Measurements from ENCODE around the gene CH25H. TPM values are rescaled to one million over a fixed set of nuclear protein-coding genes. Genes with fewer than 3 reads are reported as not detected.

CH25H gene
- total RNA-seq, 1 experiment from 2014 or later = 0.55 TPM

DNA sequence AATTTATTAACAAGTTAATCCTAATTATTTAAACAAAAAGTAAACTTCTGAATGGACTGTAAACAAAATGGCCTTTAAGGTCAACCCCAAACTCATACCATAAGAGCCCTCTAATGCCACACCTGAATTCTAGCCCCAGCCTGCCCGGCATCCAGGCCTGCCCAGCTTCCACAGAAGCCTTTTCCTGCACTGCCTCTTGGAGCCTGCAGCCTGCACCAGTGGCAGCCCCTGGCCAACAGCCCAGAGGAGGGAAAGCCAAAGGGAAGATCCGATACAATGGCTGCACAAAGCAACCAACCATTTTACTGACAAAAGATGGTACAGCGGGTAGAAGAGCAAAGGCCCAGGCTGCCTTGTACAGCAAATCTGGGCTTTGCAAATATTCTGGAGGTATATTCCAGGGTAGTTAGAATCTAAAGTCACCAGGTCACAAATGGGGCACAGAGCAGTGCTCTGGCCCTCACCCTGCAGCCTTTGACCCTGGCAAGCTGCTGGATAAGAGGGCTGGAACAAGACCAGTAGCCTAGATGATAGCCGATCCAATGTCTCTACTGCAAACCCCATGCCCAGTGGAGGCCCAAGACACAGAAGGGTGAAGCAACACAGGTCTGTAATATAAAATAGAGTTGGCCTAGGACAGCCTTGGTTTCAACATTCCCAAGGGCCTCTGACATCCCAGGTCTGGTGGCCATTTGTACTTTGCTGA is 12.5 kb upstream of the CH25H start:
- H3K4me3 ChIP-seq = no peak overlapping the region
- H3K4me1 ChIP-seq (replicated peaks) = peaks cover 5% of the 10 kb centered on the region
- no peaks in the 10 kb centered on the region for H3K36me3 ChIP-seq
- H3K27me3 ChIP-seq (replicated peaks) = no peaks in the 10 kb centered on the region
- H3K27ac ChIP-seq = no peak overlapping the region
- no peaks in the 10 kb centered on the region for H3K9me3 ChIP-seq (replicated peaks)
- DNase-seq (ENCODE audit: low read depth in 1 of 2, low spot score in 2 of 2) = no peak

DNA sequence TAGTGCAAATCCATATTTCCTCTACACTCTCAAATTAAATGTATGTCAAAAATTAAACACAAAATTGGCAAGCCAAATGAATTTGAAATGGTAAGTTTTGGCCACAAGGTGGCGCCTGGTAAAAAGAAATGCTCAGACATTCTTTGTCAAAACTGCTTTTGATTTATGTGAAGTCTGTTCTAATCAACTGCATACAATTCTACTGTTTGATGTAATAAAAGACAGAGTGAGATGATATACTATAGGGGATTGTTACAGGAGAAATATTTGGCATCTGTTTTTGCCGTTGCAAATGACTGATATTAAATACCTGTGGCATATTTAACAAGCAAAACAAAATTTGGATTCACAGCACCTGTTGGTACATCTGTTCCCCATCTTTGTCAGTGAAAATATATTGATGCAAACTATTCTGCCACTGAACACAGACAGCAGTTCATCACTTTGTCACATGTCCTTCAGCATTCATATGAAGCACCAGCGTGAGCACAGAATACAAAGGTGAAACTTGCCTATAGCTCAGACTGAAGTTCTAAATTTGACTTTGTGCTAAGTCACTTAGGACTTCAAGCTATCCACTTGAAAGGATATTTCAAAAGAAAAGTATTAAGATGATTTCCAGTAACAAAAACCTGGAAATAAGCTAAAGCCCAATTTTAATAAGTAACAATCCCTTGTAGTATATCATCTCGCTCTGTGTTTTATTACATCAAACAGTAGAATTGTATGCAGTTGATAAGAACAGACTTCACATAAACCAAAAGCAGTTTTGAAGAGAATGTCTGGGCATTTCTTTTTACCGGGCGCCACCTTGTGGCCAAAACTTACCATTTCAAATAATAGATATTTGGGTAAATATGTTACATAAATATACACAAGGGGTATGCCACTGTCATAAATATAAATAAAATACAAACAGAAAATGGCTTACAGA is 10.2 kb upstream of the CH25H start:
- peaks cover 5% of the 10 kb centered on the region for H3K4me1 ChIP-seq (replicated peaks)
- H3K9me3 ChIP-seq (replicated peaks) = no peaks in the 10 kb centered on the region
- H3K27ac ChIP-seq = no peak overlapping the region
- no peaks in the 10 kb centered on the region for H3K27me3 ChIP-seq (replicated peaks)
- no peak overlapping the region for H3K4me3 ChIP-seq
- DNase-seq (ENCODE audit: low read depth in 1 of 2, low spot score in 2 of 2) = peak in 1 of 2 experiments; percentile 65
- H3K36me3 ChIP-seq = no peaks in the 10 kb centered on the region

DNA sequence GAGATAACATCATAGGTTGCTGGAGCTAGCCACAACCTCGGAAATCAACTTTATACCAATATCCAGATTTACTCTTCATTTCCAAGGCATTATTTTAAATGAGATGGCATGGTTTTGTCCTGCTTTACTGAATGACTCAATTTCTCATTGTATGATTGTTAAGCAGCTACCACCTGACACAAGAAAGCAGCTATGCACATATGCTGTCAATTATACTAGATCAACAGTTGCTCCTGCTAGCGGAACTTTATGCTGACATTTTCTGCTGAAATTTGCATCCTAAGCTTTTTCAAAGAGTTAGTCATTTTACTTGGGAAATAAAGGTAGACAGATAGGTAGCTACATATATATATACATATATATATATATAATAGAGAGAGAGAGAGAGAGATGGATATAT is 8.9 kb upstream of the CH25H start:
- H3K4me1 ChIP-seq (replicated peaks) = peaks cover 5% of the 10 kb centered on the region
- H3K27me3 ChIP-seq (replicated peaks) = no peaks in the 10 kb centered on the region
- no peak overlapping the region for H3K4me3 ChIP-seq
- no peak overlapping the region for H3K27ac ChIP-seq
- no peak for DNase-seq (ENCODE audit: low read depth in 1 of 2, low spot score in 2 of 2)
- H3K9me3 ChIP-seq (replicated peaks) = no peaks in the 10 kb centered on the region
- H3K36me3 ChIP-seq = no peaks in the 10 kb centered on the region

DNA sequence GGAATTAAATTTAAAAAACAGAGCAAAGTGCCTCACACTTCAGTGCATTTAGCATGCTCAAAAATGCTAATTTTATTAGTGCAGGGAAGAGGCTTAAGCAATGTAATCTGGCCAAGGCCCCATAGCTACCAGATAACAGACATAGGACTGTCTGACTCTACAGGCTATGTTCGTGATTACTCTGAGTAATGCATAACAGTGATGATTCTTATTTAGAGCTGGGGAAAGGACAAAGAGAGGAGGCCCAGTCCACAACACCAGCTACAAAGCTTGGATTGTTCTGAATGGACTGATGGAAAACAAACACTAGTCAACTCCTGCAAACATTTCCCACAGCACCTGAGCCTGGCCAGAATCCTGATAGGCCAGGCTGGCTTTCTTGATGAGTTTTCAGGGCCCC is 8.4 kb upstream of the CH25H start:
- no peaks in the 10 kb centered on the region for H3K9me3 ChIP-seq (replicated peaks)
- peaks cover 5% of the 10 kb centered on the region for H3K4me1 ChIP-seq (replicated peaks)
- no peaks in the 10 kb centered on the region for H3K27me3 ChIP-seq (replicated peaks)
- H3K36me3 ChIP-seq = no peaks in the 10 kb centered on the region
- H3K4me3 ChIP-seq = no peak overlapping the region
- no peak overlapping the region for H3K27ac ChIP-seq
- DNase-seq (ENCODE audit: low read depth in 1 of 2, low spot score in 2 of 2) = no peak

DNA sequence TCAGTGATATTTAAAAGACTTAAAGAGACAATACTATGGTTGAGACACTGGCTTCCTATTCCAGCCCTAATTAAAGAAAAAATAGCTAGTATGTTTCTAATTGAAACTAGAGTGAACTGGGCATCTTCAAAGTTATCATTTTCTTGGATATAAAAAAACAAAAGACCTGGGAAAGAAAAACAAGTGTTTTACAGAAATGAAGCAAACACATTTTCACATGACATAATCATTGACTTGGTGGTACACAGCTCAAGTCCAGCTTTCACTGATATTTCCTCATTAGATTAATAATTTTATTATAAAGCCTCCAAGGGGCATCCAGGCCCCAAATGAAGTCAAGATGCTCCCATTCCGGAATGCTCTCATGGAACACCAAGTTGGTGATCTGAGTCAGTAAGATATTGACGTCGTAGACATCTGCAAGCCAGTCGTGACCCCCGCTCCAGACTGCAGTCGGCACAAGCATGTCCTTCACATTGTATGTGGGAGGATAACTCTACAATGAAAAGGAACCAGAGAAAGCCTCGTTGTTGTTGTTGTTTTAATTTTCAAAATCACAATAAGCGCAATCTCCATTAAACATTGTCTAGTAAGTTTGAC is 7.5 kb upstream of the CH25H start:
- Histone ChIP-seq H3K27me3 (replicated peaks) (no peaks in the 10 kb centered on the region), H3K4me1 (replicated peaks) (peaks cover 5% of the 10 kb centered on the region), H3K9me3 (replicated peaks) (no peaks in the 10 kb centered on the region), H3K36me3 (no peaks in the 10 kb centered on the region), H3K27ac (no peak overlapping the region), H3K4me3 (no peak overlapping the region)
- DNase-seq (ENCODE audit: low read depth in 1 of 2, low spot score in 2 of 2) = no peak

DNA sequence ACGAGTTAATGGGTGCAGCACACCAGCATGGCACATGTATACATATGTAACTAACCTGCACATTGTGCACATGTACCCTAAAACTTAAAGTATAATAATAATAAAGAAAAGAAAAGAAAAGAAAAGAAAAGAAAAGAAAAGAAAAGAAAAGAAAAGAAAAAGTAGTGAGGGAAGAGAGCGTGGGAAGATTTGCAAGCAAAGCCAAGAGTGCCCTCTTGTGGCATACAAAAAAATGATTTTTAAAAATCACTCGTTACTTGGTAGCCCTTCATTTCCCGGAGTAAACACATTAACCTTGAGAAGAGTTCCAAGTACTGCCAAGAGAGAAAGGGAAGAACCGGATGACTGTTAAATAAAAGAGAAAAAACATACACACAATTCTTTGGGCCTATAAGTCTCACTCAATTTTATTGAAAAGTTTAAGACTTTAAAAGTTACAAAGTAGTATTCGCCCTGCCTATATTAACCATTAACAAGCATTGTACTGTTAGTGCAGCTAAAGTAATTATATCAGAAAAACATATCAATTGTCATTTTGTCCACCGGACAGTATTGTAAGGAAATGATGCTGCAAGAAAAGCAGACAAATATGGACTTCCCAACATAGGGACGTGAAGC is 6.2 kb upstream of the CH25H start:
- DNase-seq (ENCODE audit: low read depth in 1 of 2, low spot score in 2 of 2) = peak in 1 of 2 experiments; percentile 37
- no peaks in the 10 kb centered on the region for H3K27me3 ChIP-seq (replicated peaks)
- no peak overlapping the region for H3K4me3 ChIP-seq
- peaks cover 5% of the 10 kb centered on the region for H3K4me1 ChIP-seq (replicated peaks)
- H3K9me3 ChIP-seq (replicated peaks) = no peaks in the 10 kb centered on the region
- H3K27ac ChIP-seq = no peak overlapping the region
- H3K36me3 ChIP-seq = no peaks in the 10 kb centered on the region

DNA sequence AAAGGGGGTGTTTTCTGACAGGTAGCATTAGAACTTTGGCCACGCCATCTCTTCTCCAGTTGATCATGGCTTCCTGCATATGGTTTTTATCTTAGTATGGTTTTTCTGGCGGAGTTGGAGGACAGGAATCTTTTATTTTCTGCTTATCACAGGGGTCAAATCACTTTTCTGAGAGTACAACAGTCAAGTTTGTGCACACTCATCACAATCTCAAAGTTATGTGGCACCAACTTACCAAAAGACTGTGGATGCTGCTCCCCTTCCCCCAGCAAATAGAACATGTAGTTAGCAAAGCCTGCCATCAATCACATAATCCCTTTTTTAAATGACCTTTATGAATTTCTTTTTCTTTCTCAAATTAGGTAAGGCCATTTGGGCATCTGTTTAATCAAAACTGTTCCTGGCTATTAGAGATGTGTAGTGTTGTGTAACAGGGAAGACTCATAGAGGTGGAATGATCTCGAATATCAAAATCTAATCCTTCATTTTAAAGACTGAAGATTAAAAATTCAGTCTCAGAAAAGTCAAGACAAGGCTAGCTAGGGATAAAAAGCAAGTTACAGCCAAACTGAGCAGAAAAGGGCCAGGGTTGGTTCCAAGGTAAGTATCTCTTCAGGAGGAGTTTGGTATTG is 3.8 kb upstream of the CH25H start:
- H3K36me3 ChIP-seq = no peaks in the 10 kb centered on the region
- peaks cover 18% of the 10 kb centered on the region for H3K4me1 ChIP-seq (replicated peaks)
- H3K4me3 ChIP-seq = no peak overlapping the region
- no peaks in the 10 kb centered on the region for H3K9me3 ChIP-seq (replicated peaks)
- DNase-seq (ENCODE audit: low read depth in 1 of 2, low spot score in 2 of 2) = no peak
- no peak overlapping the region for H3K27ac ChIP-seq
- no peaks in the 10 kb centered on the region for H3K27me3 ChIP-seq (replicated peaks)

DNA sequence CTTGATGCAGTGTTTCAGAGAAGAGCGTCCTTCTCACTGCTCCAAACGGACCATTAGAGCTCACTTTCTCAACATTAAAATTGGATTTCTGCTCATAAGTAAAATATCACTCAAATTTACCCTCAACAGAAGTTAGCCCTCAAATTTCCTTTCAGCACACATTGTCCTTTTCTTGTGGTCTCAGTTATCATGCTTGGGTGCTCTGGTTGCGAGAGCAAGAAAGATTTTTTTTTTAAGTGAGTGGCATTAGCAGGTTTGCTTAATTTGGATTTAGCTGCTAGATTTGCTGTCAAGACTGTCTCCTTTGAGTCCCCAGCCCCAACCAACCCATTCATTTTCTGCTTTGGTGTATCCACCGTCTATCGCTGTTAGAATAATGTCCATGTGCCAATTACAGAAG is 2.6 kb upstream of the CH25H start:
- Histone ChIP-seq H3K27me3 (replicated peaks) (no peaks in the 10 kb centered on the region), H3K4me1 (replicated peaks) (peaks cover 20% of the 10 kb centered on the region), H3K9me3 (replicated peaks) (no peaks in the 10 kb centered on the region), H3K27ac (no peak overlapping the region), H3K4me3 (no peak overlapping the region), H3K36me3 (no peaks in the 10 kb centered on the region)
- no peak for DNase-seq (ENCODE audit: low read depth in 1 of 2, low spot score in 2 of 2)

DNA sequence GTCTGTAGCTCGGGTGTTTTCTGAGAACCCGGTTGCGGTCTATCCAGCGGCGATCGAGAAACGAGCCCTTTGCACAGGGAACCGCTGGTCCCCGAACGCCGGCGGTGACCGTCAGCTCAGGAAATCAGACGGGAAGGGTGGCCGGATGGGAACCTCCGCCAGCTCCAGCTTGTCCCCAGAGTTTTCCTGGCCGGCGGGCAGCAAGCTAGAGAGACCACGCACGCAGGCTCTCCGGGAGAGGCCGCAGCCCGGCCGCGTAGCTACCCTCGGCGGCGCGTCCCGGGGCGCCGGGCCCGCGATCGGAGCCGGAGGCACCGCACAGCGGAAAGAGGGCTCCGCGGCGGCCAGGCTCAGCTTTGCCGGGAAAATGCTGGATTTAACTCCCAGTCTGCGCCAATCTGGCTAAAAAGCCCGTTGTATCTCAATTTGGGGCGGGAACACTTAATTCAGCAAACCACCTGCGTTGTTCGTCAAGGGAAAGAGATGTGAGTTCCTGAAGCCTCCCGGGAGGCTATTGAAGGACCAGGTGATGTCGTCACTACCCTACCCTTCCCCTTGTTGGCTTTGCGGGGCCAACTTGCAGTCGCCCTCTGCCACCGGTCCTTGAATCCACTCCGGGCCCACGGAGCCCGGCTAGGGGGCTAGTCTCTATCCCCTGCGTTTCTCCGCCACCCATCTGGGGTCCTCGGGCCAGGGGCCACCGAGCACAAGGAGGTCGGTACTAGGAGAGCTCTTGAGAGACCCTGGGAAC is 859 bp upstream of the CH25H start:
- Histone ChIP-seq H3K36me3 (no peaks in the 10 kb centered on the region), H3K4me3 (peak overlapping the region; percentile 27), H3K27me3 (replicated peaks) (no peaks in the 10 kb centered on the region), H3K9me3 (replicated peaks) (no peaks in the 10 kb centered on the region), H3K4me1 (replicated peaks) (peaks cover 36% of the 10 kb centered on the region), H3K27ac (no peak overlapping the region)
- no peak for DNase-seq (ENCODE audit: low read depth in 1 of 2, low spot score in 2 of 2)

DNA sequence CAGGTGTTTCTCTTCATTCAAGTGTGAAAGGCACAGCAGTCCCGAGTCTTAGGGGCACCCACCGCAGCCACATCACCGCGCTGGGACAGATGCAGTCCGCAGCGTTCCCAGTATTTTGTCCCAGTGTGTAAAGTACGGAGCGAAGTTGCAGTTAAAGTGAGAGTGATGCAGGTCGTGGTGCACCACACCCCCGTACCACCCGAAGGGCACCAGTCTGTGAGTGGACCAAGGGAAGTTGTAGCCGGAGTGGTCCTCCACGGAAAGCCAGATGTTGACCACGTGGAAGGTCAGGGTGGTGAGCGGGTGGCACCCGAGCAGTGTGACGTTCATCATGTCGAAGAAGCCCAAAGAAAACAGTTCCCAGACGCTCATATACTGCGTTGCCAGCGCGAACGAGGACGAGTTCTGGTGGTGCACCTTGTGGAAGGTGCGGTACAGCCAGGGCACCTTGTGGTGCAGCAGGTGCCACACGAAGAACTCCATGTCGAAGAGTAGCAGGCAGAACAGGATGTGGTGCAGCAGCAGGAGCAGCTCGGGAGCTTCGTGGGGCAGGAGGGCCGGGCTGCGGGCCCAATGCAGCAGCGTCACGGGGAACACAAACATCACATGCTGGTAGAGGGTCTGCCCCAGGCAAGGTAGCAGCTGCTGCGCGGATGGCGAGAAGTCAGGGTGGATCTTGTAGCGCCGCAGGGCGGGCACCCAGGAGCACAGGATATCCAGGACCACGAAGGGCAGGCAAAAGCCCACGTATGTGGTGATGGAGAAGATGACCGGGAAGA is 526 bp downstream of the CH25H start:
- Histone ChIP-seq H3K9me3 (replicated peaks) (no peaks in the 10 kb centered on the region), H3K27me3 (replicated peaks) (no peaks in the 10 kb centered on the region), H3K4me1 (replicated peaks) (peaks cover 49% of the 10 kb centered on the region), H3K36me3 (no peaks in the 10 kb centered on the region), H3K4me3 (peak overlapping the region; percentile 27), H3K27ac (no peak overlapping the region)
- no peak for DNase-seq (ENCODE audit: low read depth in 1 of 2, low spot score in 2 of 2)

DNA sequence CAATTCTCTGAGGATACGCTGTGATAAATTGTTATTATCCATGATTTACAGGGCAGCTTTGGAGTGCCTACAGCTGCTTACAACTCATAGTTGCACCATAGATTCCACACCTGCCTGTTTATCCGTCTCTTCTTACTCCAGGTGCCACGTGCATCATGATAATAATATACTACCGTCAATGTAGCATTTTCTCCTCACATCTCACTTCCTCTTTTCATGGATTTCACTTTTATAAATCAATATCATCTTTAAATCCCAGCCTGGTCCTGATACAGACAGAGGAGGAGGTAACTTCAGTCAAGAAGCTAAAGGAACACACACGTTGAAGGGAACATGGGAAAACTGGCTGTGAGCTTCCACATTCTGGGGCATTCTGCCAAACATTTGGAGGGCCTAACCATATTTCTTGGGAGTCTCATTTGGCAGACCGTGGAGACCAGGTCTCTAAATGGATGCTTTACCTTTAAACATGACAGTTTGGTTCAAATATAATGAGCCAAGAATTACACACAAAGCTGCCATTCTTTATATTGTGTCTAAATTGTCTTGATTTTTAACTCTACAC is 2.4 kb downstream of the CH25H start:
- Histone ChIP-seq H3K4me1 (replicated peaks) (peaks cover 51% of the 10 kb centered on the region), H3K4me3 (no peak overlapping the region), H3K36me3 (no peaks in the 10 kb centered on the region), H3K27me3 (replicated peaks) (no peaks in the 10 kb centered on the region), H3K9me3 (replicated peaks) (no peaks in the 10 kb centered on the region), H3K27ac (no peak overlapping the region)
- no peak for DNase-seq (ENCODE audit: low read depth in 1 of 2, low spot score in 2 of 2)

DNA sequence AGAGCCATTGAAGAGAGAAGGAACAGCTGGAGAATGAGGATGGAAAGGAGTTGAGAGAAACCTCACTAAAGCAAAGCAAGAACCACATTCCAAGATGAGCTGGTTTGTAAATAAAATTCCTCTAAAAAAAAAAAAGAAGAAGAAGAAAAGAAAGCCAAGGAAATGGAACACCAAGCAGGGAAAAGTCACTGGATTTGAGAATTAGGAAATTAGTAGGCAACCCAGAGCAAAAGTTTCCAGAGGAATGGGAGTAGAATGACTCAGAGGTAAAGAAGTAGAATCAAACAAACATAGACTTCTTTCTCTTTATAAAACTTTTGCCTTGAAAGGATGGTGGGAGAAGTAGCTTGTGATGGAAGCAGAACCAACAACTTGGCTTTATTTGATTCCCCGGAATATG is 3.9 kb downstream of the CH25H start:
- peak in 1 of 2 experiments; percentile 50 for DNase-seq (ENCODE audit: low read depth in 1 of 2, low spot score in 2 of 2)
- Histone ChIP-seq H3K27me3 (replicated peaks) (no peaks in the 10 kb centered on the region), H3K4me3 (no peak overlapping the region), H3K9me3 (replicated peaks) (no peaks in the 10 kb centered on the region), H3K27ac (no peak overlapping the region), H3K36me3 (no peaks in the 10 kb centered on the region), H3K4me1 (replicated peaks) (peaks cover 51% of the 10 kb centered on the region)
